Measurements from ENCODE around the gene RNF157. TPM values are rescaled to one million over a fixed set of nuclear protein-coding genes. Genes with fewer than 3 reads are reported as not detected.

The RNF157 gene
- total and polyA plus RNA-seq, 10 of the 15 experiments (the other 5 are each of a cell fraction or from before 2014, with no cell fraction given), result 1.4 to 15.9 (median 9.6) TPM

DNA sequence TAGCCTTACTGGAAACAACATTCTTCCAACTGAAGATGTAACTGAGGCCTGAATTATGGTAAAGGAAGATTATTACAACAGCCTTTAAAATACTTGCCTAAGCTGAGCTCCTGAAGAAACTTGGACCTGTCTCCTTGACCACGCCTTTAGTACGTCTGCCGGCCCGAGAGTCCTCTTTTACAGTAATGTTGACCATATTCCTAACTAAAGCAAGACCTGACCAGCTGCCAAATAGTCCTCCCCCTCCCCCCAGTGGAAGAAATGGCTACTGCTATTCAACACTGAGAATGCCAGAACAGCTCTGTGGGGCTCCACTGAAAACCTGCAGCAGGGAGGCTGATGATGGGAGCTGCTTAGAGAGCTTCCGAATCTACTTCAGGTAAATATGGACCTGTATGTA, 86.7 kb downstream of the RNF157 start:
- CTCF ChIA-PET, result interaction anchor here (0.7 to 1.4 kb wide), 4 partner anchors 19 to 31 kb away, joined by 3 to 5 read pairs (median 3); no protein-coding TSS in a partner anchor
- no peaks in the 10 kb centered on the region for H3K4me1 ChIP-seq (ENCODE audit: control insufficient read depth, insufficient read depth, low read length)
- POLR2A ChIA-PET, result no interaction called here
- TF ChIP-seq CBX3 (IDR thresholded peaks at IDR 0.05; ENCODE audit: borderline replicate concordance, low read depth) (no peak), RUNX3 (IDR thresholded peaks at IDR 0.05; ENCODE audit: low read length) (no peak), LARP7 (IDR thresholded peaks at IDR 0.05) (no peak), RFX5 (IDR thresholded peaks at IDR 0.05; ENCODE audit: low read depth, low read length) (no peak), ZNF24 (IDR thresholded peaks at IDR 0.05) (no peak), RB1 (IDR thresholded peaks at IDR 0.05; ENCODE audit: borderline replicate concordance) (no peak), SPI1 (IDR thresholded peaks at IDR 0.05; ENCODE audit: borderline replicate concordance, insufficient read depth, low read depth, low read length) (no peak), BACH1 (IDR thresholded peaks at IDR 0.05; ENCODE audit: borderline replicate concordance) (no peak), CHD4 (IDR thresholded peaks at IDR 0.05) (no peak), SMAD1 (IDR thresholded peaks at IDR 0.05; ENCODE audit: low read depth, partially characterized antibody) (no peak)
- TF ChIP-seq, protein P1, sequence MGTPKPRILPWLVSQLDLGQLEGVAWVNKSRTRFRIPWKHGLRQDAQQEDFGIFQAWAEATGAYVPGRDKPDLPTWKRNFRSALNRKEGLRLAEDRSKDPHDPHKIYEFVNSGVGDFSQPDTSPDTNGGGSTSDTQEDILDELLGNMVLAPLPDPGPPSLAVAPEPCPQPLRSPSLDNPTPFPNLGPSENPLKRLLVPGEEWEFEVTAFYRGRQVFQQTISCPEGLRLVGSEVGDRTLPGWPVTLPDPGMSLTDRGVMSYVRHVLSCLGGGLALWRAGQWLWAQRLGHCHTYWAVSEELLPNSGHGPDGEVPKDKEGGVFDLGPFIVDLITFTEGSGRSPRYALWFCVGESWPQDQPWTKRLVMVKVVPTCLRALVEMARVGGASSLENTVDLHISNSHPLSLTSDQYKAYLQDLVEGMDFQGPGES (IDR thresholded peaks at IDR 0.05), result no peak
- TF ChIP-seq, protein P2, sequence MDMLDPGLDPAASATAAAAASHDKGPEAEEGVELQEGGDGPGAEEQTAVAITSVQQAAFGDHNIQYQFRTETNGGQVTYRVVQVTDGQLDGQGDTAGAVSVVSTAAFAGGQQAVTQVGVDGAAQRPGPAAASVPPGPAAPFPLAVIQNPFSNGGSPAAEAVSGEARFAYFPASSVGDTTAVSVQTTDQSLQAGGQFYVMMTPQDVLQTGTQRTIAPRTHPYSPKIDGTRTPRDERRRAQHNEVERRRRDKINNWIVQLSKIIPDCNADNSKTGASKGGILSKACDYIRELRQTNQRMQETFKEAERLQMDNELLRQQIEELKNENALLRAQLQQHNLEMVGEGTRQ (IDR thresholded peaks at IDR 0.05; ENCODE audit: borderline replicate concordance, low read depth, low read length), result no peak
- no peaks in the 10 kb centered on the region for H3K36me3 ChIP-seq (ENCODE audit: control insufficient read depth in 2 of 2, insufficient read depth in 2 of 2, low read length in 1 of 2)
- H3K27me3 ChIP-seq (replicated peaks in 1 of 2; ENCODE audit: control insufficient read depth in 2 of 2, insufficient read depth in 2 of 2, low read length in 1 of 2), result no peaks in the 10 kb centered on the region
- no peak overlapping the region for H3K9ac ChIP-seq (ENCODE audit: control insufficient read depth, insufficient read depth, low read length)
- no peaks in the 10 kb centered on the region for H4K20me1 ChIP-seq (ENCODE audit: control insufficient read depth, insufficient read depth)
- RAD21 ChIA-PET (ENCODE audit: unreplicated experiment), result no interaction called here
- no peak overlapping the region for H3K4me3 ChIP-seq
- SMC1A ChIA-PET (ENCODE audit: uncharacterized antibody, unreplicated experiment), result interaction anchor here (0.8 kb wide), 1 partner anchor 29 kb away, joined by 3 read pairs; no protein-coding TSS in a partner anchor
- no TSS peak for BruUV-seq (replicated peaks)
- FAIRE-seq (no peak), DNase-seq (ENCODE audit: low read depth, low spot score) (no peak), ATAC-seq (no peak)
- in situ Hi-C loops (cut with MboI) (no loop called here), intact Hi-C loops (cut with micrococcal nuclease; ENCODE audit: unreplicated experiment) (no loop called here)
- no peak overlapping the region for H3K4me2 ChIP-seq (ENCODE audit: control insufficient read depth, insufficient read depth)
- no peaks in the 10 kb centered on the region for H3K79me2 ChIP-seq (ENCODE audit: control insufficient read depth, insufficient read depth, low read length)
- no peak overlapping the region for H3K27ac ChIP-seq (ENCODE audit: control insufficient read depth, insufficient read depth)
- WGBS (ENCODE audit: insufficient coverage, insufficient replicate concordance, low lambda C conversion rate, missing lambda C conversion rate), result 96% methylated on average over 5 of the region's 5 CpGs
- no peak overlapping the region for H2AFZ ChIP-seq (ENCODE audit: control insufficient read depth, low read depth, low read length)
- no peaks in the 10 kb centered on the region for H3K9me3 ChIP-seq (replicated peaks; ENCODE audit: control insufficient read depth, insufficient read depth, low read length)

Data from GM12878 (cell line).